ENCODE measurements around the gene PPP3CA. TPM values are rescaled to one million over a fixed set of nuclear protein-coding genes. Genes with fewer than 3 reads are reported as not detected.

The PPP3CA gene
- total and polyA plus RNA-seq, 2 experiments from 2014 or later, result 27.0 to 45.2 TPM

DNA sequence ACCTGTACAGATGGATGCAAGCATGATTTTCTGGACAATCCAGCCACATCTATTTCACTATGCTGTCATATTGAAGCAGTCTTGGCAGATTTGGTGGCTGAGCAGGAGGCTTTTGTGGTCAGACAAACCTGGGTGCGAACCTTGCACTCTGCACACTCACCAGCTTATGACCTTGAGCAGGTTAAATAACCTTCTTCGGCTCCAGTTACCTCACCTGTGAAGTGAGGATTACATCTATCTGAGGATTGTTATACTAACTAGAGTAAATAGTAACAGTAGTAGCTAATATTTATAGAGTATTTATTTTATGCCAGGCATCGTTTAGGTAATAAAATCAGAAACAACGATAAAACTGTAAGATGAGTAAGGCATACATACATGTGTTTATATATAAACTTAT, 150.0 kb downstream of the PPP3CA start:
- H3K9me2 ChIP-seq (ENCODE audit: insufficient read depth), result no peaks in the 10 kb centered on the region
- no peak for TF ChIP-seq STAT1 (IDR thresholded peaks at IDR 0.05; ENCODE audit: unreplicated experiment)
- TF ChIP-seq ZNF462 (CRISPR knock-in tag; IDR thresholded peaks at IDR 0.05), result no peak
- no peak for TF ChIP-seq REST (IDR thresholded peaks at IDR 0.05; ENCODE audit: unreplicated experiment)
- no peak for TF ChIP-seq JUNB (IDR thresholded peaks at IDR 0.05; ENCODE audit: unreplicated experiment)
- no peak for TF ChIP-seq CTCF (conservative IDR thresholded peaks at IDR 0.05; ENCODE audit: low read depth in 2 of 2)
- TF ChIP-seq POLR2AphosphoS5 (IDR thresholded peaks at IDR 0.05; ENCODE audit: low read depth), result no peak
- no peak for TF ChIP-seq ZNF114 (CRISPR knock-in tag; IDR thresholded peaks at IDR 0.05)
- no peaks in the 10 kb centered on the region for H3K36me3 ChIP-seq (ENCODE audit: insufficient read depth)
- H3K79me2 ChIP-seq (replicated peaks; ENCODE audit: insufficient read depth), result peaks cover 7% of the 10 kb centered on the region; the same call in 1 of the 2 replicates
- H3K4me2 ChIP-seq, result no peak overlapping the region
- H3K9me3 Mint-ChIP-seq, result no peaks in the 10 kb centered on the region
- peaks cover 7% of the 10 kb centered on the region; the same call in 1 of the 2 replicates for H3K4me1 ChIP-seq (ENCODE audit: insufficient read depth)
- H3K4me3 Mint-ChIP-seq, result no peak overlapping the region
- no peaks in the 10 kb centered on the region for H4K20me1 ChIP-seq (replicated peaks; ENCODE audit: insufficient read depth)
- no peak overlapping the region for H3K27ac Mint-ChIP-seq
- H3K36me3 Mint-ChIP-seq (ENCODE audit: low read depth), result 0 out of 3 replicates have a peak, but pooled peaks cover 2% of the 10 kb centered on the region
- DNase-seq (ENCODE audit: low spot score) (no peak), ATAC-seq (no peak)
- H3K4me3 ChIP-seq, result no peak overlapping the region
- H3K4me1 Mint-ChIP-seq, result peaks cover 29% of the 10 kb centered on the region
- no peak overlapping the region for H2AFZ ChIP-seq
- H3K27me3 ChIP-seq (ENCODE audit: insufficient read depth), result no peaks in the 10 kb centered on the region
- no peaks in the 10 kb centered on the region for H3F3A ChIP-seq (replicated peaks; ENCODE audit: low read depth)
- H3K27me3 Mint-ChIP-seq (ENCODE audit: insufficient read depth, low read depth, poor library complexity), result no peaks in the 10 kb centered on the region
- no peak overlapping the region for H3K27ac ChIP-seq (ENCODE audit: low read depth)
